Ishikawa (cell line): ENCODE results near the gene SDR39U1.

Experiments
- CEBPB ChIP-seq: IDR thresholded peaks from 2 replicates; pipeline ENCODE4 v1.6.1; 2012
- CREB1 ChIP-seq: IDR thresholded peaks from 2 replicates; pipeline ENCODE4 v1.6.1; 2012; ENCODE audit warnings: low read depth
- EGR1 ChIP-seq: IDR thresholded peaks from 2 replicates; pipeline ENCODE4 v1.6.1; 2012
- EP300 ChIP-seq: IDR thresholded peaks from 2 replicates; pipeline ENCODE4 v1.6.1; 2012; ENCODE audit warnings: borderline replicate concordance
- FOXM1 ChIP-seq: IDR thresholded peaks from 2 replicates; pipeline ENCODE4 v1.6.1; 2012; ENCODE audit warnings: low read depth, borderline replicate concordance
- MAX ChIP-seq: IDR thresholded peaks from 2 replicates; pipeline ENCODE4 v1.6.1; 2012
- NFIC ChIP-seq: IDR thresholded peaks from 2 replicates; pipeline ENCODE4 v1.6.1; 2012
- RAD21 ChIP-seq: IDR thresholded peaks from 2 replicates; pipeline ENCODE4 v1.6.1; 2012; ENCODE audit warnings: low read depth
- TAF1 ChIP-seq: IDR thresholded peaks from 2 replicates; pipeline ENCODE4 v1.6.1; 2012; ENCODE audit warnings: low read depth, mild to moderate bottlenecking
- TCF12 ChIP-seq: IDR thresholded peaks from 2 replicates; pipeline ENCODE4 v1.6.1; 2012; ENCODE audit warnings: low read depth
- TEAD4 ChIP-seq: IDR thresholded peaks from 2 replicates; pipeline ENCODE4 v1.6.1; 2012
- YY1 ChIP-seq: IDR thresholded peaks from 2 replicates; pipeline ENCODE4 v1.6.1; 2012; ENCODE audit warnings: low read depth
- ZBTB7A ChIP-seq: IDR thresholded peaks from 2 replicates; pipeline ENCODE4 v1.6.1; 2012; ENCODE audit warnings: low read depth
- TF ChIP-seq, protein P1 (sequence below): IDR thresholded peaks from 2 replicates; pipeline ENCODE4 v1.6.1; 2012; ENCODE audit warnings: low read depth, mild to moderate bottlenecking
- TF ChIP-seq, protein P2 (sequence below): IDR thresholded peaks from 2 replicates; pipeline ENCODE4 v1.6.1; 2012

The SDR39U1 gene

GRCh38 chr14:24441904-24442239 lies 704 bp downstream of the SDR39U1 start:
- TF ChIP-seq EP300 (no peak), FOXM1 (no peak), EGR1 (no peak), TCF12 (no peak), ZBTB7A (no peak)

DNA sequence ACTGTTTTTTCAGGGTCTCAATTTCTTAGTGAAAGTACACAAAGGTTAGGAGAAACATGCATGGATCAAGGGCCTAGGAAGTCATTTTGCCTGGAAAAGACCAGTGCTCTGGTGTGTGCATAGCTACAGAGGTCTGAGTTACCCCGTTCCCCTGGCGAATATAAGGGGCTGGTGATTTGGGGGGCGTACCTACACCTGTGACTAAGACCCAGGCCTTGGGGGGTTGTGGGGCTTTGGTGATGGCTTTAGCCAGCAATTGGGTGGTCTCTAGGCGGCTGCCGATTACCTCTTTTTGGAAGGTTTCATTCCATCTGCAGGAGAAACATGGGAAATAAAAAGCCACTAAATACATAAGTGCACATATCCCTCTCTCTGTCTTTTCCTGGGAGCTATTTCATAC lies 1.1 kb downstream of the SDR39U1 start:
- TF ChIP-seq NFIC (no peak), FOXM1 (no peak), TCF12 (no peak), YY1 (no peak), ZBTB7A (no peak), TAF1 (no peak), TEAD4 (no peak), RAD21 (no peak), MAX (no peak), EP300 (no peak), CREB1 (no peak), CEBPB (no peak)
- TF ChIP-seq, protein P1, sequence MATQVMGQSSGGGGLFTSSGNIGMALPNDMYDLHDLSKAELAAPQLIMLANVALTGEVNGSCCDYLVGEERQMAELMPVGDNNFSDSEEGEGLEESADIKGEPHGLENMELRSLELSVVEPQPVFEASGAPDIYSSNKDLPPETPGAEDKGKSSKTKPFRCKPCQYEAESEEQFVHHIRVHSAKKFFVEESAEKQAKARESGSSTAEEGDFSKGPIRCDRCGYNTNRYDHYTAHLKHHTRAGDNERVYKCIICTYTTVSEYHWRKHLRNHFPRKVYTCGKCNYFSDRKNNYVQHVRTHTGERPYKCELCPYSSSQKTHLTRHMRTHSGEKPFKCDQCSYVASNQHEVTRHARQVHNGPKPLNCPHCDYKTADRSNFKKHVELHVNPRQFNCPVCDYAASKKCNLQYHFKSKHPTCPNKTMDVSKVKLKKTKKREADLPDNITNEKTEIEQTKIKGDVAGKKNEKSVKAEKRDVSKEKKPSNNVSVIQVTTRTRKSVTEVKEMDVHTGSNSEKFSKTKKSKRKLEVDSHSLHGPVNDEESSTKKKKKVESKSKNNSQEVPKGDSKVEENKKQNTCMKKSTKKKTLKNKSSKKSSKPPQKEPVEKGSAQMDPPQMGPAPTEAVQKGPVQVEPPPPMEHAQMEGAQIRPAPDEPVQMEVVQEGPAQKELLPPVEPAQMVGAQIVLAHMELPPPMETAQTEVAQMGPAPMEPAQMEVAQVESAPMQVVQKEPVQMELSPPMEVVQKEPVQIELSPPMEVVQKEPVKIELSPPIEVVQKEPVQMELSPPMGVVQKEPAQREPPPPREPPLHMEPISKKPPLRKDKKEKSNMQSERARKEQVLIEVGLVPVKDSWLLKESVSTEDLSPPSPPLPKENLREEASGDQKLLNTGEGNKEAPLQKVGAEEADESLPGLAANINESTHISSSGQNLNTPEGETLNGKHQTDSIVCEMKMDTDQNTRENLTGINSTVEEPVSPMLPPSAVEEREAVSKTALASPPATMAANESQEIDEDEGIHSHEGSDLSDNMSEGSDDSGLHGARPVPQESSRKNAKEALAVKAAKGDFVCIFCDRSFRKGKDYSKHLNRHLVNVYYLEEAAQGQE, result no peak

GRCh38 chr14:24440606-24441399 lies 1.8 kb downstream of the SDR39U1 start:
- TF ChIP-seq NFIC (no peak), FOXM1 (no peak), TEAD4 (no peak)
- TF ChIP-seq, protein P2, sequence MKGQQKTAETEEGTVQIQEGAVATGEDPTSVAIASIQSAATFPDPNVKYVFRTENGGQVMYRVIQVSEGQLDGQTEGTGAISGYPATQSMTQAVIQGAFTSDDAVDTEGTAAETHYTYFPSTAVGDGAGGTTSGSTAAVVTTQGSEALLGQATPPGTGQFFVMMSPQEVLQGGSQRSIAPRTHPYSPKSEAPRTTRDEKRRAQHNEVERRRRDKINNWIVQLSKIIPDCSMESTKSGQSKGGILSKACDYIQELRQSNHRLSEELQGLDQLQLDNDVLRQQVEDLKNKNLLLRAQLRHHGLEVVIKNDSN, result no peak

DNA sequence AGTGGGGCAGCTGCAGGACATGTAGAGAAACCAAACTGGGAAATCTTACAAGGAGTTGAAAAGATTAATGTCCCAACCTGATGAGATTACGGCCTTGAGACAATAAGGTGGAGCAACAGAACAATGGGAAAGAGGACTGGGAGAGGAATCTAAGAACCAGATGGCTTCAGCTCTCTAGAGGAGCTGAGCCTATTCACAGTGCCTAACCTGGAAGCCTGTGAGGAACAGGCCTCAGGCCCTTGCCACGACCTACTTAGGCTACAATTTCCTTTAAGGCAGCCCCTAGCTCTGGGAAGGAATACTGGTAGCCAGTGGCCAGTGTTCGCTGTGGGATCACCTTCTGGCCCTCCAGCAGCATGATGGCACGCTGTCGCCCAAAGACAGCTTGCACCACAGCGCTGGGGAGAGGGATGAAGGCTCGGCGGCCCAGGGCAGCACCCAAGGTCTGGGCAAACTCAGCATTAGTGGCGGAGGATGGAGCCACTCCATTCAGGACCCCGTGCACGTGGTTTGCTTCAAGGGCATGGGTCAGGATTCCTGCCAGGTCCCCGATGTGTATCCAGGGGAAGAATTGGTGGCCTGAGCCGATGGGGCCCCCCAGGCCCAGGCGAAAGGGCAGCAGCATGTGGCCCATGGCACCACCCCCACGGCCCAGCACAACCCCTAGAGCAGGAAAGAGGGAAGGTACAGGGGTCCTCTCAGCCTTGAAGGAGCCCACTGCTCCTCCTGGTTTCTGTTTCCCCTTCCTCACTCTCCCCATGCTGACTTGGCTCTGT lies 2.6 kb downstream of the SDR39U1 start:
- TF ChIP-seq YY1, result no peak
- TF ChIP-seq, protein P2, result no peak

DNA sequence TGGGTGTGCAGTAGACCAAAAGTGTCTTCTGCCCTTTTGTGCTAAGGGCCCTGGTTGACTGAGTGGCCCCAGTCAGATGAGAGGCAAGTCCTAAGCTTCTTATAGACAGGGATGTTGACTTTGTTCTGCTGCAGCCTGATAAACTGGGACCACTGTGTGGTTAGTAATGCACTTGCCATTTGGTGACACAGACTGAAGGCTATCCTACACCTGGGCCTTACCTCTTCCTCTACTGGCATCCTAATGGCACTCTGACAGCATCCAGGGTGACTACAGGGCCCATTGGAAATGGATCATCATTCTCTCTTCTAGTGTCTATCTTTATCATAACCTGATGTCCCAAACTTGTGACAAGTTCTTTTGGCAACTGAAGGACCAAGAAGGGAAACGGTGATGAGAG lies 3.3 kb downstream of the SDR39U1 start:
- no peak for TF ChIP-seq MAX
- TF ChIP-seq CEBPB, result no peak
- TF ChIP-seq YY1, result no peak
- TF ChIP-seq CREB1, result no peak
- no peak for TF ChIP-seq TAF1
- TF ChIP-seq TCF12, result no peak
- no peak for TF ChIP-seq EGR1
- TF ChIP-seq RAD21, result no peak
- TF ChIP-seq, protein P2, result no peak
- TF ChIP-seq ZBTB7A, result no peak
- TF ChIP-seq, protein P1, result no peak
- TF ChIP-seq NFIC, result no peak
- no peak for TF ChIP-seq TEAD4
- TF ChIP-seq FOXM1, result no peak
- TF ChIP-seq EP300, result no peak
